ENCODE results near the gene NKX6-2. TPM values are rescaled to one million over a fixed set of nuclear protein-coding genes. Genes with fewer than 3 reads are reported as not detected.

Gene NKX6-2
- total RNA-seq, 4 donors from 2014 or later, result not detected

DNA sequence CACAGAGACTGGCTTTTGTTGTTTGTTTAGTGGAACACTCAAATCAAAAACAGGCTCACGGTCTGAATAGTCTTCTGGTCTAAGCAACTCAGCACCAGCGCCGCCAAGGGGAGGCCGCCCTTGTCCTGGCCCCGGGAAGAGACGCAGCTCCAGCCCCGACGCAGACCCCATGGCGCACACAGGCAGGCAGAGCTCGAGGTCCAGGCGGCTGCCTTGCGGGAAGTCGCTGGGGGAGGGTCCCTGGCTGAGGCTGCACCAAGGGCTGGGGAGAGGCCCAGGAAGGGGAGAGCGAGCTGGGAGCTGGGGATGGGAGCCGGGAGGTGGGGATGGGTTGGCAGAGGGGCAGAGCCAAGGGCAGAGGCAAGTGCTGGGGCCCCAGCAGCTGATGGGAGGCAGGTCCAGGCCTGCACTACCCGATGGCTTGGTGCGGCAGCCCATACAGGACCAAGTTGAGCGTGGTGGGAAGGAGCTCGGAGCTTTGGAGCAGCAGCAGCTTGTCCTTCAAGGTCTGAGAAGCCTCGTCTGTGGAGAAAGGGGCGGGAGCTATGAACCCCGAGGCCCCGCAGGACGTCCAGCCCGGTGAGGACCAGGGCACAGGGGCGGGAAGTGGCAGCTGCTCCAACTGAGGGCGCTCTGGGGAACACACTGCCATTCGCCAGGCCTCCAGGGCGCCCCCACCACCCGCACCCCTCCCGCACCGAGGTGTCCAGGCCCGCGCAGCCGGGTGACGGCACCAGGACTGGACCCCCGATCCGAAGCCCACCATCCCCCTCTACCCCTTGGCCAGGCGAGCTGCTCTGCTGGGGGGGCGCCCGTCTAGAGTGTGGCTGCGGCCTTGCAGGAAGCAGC is 22.7 kb upstream of the NKX6-2 start:
- Histone ChIP-seq H3K4me1 (no peaks in the 10 kb centered on the region), H3K4me3 (no peak overlapping the region), H3K27ac (no peak overlapping the region), H3K9me3 (no peaks in the 10 kb centered on the region), H3K36me3 (no peaks in the 10 kb centered on the region), H3K27me3 (no peaks in the 10 kb centered on the region)
- intact Hi-C loops (cut with DNase I; ENCODE audit: low total_unique reads), result no loop called here
- DNase-seq, result no peak
- WGBS, 2 donors (ENCODE audit: low coverage in 1 of 2), result 80 to 100% methylated on average over 1 to 38 of the region's 42 CpGs
- in situ Hi-C loops (cut with MboI; ENCODE audit: low pct_ligation_motif_present in 1 of 4, low pct_unique_long_range_greater_than_20kb in 1 of 4, low sequenced_read_pairs in 3 of 4), result no loop called here
- no peak for TF ChIP-seq EP300 (IDR thresholded peaks at IDR 0.05; ENCODE audit: low read depth)

DNA sequence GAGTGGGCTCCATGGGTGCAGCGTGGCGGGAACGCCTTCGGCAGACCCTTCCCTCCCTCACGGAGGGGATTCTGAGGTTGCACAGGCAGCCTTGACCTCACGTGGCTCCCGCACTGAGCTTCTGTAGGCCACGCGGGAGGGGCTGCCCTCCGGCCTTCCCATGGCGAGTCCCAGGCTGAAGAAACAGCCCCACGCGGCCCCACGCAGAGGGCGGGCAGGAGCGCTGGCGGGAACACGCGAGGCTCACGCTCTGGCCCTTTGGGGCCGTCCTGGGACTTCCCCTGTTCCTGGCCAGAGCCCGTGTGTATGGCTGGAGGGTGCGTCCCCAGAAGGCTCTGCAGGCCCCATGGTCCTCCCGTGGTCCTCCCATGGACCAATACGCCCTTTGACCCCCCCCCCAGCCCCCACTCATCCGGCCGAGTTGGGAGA is 21.7 kb upstream of the NKX6-2 start:
- Histone ChIP-seq H3K36me3 (no peaks in the 10 kb centered on the region), H3K4me3 (no peak overlapping the region), H3K4me1 (no peaks in the 10 kb centered on the region), H3K9me3 (no peaks in the 10 kb centered on the region), H3K27ac (no peak overlapping the region), H3K27me3 (no peaks in the 10 kb centered on the region)
- WGBS, 2 donors (ENCODE audit: low coverage in 1 of 2), result 84% methylated on average over 23 of the region's 27 CpGs; no CpG with 5 or more reads in 1 of the 2 donors
- in situ Hi-C loops (cut with MboI; ENCODE audit: low pct_ligation_motif_present in 1 of 4, low pct_unique_long_range_greater_than_20kb in 1 of 4, low sequenced_read_pairs in 3 of 4), result no loop called here
- intact Hi-C loops (cut with DNase I; ENCODE audit: low total_unique reads), result no loop called here
- no peak for DNase-seq
- TF ChIP-seq POLR2A (IDR thresholded peaks at IDR 0.05) (no peak), EP300 (IDR thresholded peaks at IDR 0.05; ENCODE audit: low read depth) (no peak), POLR2AphosphoS5 (IDR thresholded peaks at IDR 0.05) (no peak)
- TF ChIP-seq, protein P1, sequence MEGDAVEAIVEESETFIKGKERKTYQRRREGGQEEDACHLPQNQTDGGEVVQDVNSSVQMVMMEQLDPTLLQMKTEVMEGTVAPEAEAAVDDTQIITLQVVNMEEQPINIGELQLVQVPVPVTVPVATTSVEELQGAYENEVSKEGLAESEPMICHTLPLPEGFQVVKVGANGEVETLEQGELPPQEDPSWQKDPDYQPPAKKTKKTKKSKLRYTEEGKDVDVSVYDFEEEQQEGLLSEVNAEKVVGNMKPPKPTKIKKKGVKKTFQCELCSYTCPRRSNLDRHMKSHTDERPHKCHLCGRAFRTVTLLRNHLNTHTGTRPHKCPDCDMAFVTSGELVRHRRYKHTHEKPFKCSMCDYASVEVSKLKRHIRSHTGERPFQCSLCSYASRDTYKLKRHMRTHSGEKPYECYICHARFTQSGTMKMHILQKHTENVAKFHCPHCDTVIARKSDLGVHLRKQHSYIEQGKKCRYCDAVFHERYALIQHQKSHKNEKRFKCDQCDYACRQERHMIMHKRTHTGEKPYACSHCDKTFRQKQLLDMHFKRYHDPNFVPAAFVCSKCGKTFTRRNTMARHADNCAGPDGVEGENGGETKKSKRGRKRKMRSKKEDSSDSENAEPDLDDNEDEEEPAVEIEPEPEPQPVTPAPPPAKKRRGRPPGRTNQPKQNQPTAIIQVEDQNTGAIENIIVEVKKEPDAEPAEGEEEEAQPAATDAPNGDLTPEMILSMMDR (IDR thresholded peaks at IDR 0.05), result no peak

DNA sequence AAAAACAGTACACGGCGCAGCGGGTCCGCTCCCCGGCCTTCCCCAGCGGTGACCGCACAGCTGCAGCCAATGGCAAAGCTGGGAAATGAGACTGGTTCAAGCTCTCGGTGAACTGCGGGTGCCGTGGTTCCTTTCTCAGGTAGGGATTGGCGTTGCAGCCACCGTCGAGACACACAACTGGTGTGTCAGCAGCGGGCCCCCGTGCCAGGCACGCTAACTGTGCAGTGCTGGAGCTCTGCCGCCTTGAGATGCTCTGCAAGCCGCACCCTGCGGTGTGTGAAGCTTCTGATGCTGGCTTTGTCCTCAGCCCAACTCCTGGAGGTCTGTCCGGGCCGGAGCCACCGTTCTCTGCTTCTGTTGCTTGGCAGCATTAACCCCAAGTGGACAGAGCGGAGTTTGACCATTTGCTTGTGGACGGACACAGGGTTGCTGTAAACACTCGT is 20.6 kb upstream of the NKX6-2 start:
- Histone ChIP-seq H3K27ac (no peak overlapping the region), H3K4me3 (no peak overlapping the region), H3K36me3 (no peaks in the 10 kb centered on the region), H3K9me3 (no peaks in the 10 kb centered on the region), H3K27me3 (no peaks in the 10 kb centered on the region), H3K4me1 (no peaks in the 10 kb centered on the region)
- intact Hi-C loops (cut with DNase I; ENCODE audit: low total_unique reads) (no loop called here), in situ Hi-C loops (cut with MboI; ENCODE audit: low pct_ligation_motif_present in 1 of 4, low pct_unique_long_range_greater_than_20kb in 1 of 4, low sequenced_read_pairs in 3 of 4) (no loop called here)
- 82 to 96% methylated on average over 7 to 24 of the region's 25 CpGs for WGBS, 2 donors (ENCODE audit: low coverage in 1 of 2)
- no peak for DNase-seq
- TF ChIP-seq, protein P1 (IDR thresholded peaks at IDR 0.05), result no peak
- TF ChIP-seq POLR2A (IDR thresholded peaks at IDR 0.05) (no peak), EP300 (IDR thresholded peaks at IDR 0.05; ENCODE audit: low read depth) (no peak), POLR2AphosphoS5 (IDR thresholded peaks at IDR 0.05) (no peak)

DNA sequence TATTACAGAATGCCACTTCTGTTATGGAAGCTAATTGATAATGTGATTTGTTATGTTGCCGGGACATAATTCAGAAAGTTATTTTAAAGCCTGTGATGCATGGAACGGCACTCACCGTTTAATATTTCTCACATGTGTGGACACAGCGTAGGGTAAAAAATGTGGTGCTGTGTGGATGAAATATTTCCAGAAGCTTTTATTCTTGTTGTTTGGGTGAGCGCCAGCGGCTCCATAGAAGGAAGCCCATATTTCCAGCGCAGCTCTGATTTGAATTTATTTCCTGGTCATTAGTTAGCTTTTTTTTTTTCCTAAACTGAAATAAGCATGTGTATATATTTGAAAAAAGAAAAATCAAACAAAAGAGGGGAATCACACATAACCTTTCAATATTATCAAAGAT is 20.2 kb upstream of the NKX6-2 start:
- no peaks in the 10 kb centered on the region for H3K4me1 ChIP-seq
- H3K27ac ChIP-seq, result no peak overlapping the region
- intact Hi-C loops (cut with DNase I; ENCODE audit: low total_unique reads), result no loop called here
- TF ChIP-seq POLR2A (IDR thresholded peaks at IDR 0.05) (no peak), EP300 (IDR thresholded peaks at IDR 0.05; ENCODE audit: low read depth) (no peak), POLR2AphosphoS5 (IDR thresholded peaks at IDR 0.05) (no peak)
- TF ChIP-seq, protein P1 (IDR thresholded peaks at IDR 0.05), result no peak
- H3K9me3 ChIP-seq, result no peaks in the 10 kb centered on the region
- in situ Hi-C loops (cut with MboI; ENCODE audit: low pct_ligation_motif_present in 1 of 4, low pct_unique_long_range_greater_than_20kb in 1 of 4, low sequenced_read_pairs in 3 of 4), result no loop called here
- no peaks in the 10 kb centered on the region for H3K27me3 ChIP-seq
- no peak overlapping the region for H3K4me3 ChIP-seq
- no peak for DNase-seq
- 43 to 59% methylated on average over 7 of the region's 7 CpGs for WGBS, 2 donors (ENCODE audit: low coverage in 1 of 2)
- H3K36me3 ChIP-seq, result no peaks in the 10 kb centered on the region
